HG03521 (cell line): Measurements from ENCODE around the gene CABLES2.
"Not testable (repeated sequence)": the region's sequence is repeated elsewhere in the genome, so short reads cannot be mapped to it uniquely, and the experiment has no call there.

Experiments
- ATAC-seq: cut with Tn5 transposase; IDR thresholded peaks from one replicate; pipeline ENCODE4 v1.9.1; 2021; ENCODE audit warnings: mild to moderate bottlenecking, moderate library complexity; ENCODE audit not compliant: unreplicated experiment

The CABLES2 gene

DNA sequence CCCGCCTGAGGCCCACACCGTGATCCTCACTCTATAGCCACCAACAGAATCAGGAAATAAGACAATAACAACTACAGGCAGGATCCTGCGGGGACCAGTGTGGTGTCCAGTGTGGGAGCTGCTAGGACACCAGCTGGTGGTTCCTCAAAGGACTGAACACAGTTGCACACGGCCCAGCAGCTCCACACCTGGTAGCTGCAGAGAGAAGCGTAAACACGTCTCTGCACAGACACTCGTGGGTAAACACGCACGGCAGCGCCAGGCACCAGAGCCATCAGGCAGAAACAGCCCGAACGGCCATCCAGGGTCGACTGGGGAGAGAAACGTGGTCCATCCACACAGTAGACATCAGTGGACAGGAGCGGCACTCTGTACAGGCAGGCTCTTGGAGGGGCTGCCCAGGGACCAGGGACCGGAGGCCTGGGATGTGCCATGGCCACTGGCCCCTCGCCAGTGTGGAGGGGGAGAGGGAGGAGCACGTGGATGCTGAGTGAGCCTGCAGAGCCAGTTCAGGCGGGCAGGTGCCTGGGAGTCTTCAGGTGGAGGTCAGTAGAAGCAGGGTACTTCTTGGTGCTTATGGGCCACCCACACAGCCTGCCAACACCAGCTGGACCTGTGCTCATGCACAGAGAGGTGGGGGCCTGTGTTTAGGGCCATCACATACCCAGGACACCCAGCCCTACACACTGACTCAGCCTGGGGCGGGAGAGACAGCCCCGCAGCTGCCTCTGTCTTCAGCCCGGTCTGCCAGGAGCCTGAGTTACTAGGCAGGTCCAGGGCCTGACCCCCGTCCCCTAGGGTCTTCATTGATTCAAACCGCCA, 32.5 kb downstream of the CABLES2 start:
- ATAC-seq: no peak

DNA sequence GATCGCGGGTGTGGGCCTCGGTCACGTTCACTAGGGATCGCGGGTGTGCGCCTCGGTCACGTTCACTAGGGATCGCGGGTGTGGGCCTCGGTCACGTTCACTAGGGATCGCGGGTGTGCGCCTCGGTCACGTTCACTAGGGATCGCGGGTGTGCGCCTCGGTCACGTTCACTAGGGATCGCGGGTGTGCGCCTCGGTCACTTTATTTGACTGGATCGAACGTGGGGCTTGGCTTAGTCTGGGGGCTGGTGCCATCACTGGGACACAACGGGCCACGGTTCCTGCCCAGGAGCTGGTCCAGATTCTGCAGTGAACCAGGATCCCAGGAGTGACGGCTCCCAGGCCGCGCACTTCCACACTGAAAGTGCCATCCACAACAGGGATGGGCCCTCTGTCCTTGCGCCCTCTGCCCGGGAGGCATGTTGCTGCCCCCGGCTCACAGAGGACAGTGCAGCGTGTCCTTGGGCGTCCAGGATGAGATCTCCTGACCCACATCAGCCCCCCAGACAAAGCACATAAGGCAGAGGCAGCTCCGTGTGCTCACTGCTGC, 33.4 kb downstream of the CABLES2 start:
- ATAC-seq: not testable (repeated sequence)

DNA sequence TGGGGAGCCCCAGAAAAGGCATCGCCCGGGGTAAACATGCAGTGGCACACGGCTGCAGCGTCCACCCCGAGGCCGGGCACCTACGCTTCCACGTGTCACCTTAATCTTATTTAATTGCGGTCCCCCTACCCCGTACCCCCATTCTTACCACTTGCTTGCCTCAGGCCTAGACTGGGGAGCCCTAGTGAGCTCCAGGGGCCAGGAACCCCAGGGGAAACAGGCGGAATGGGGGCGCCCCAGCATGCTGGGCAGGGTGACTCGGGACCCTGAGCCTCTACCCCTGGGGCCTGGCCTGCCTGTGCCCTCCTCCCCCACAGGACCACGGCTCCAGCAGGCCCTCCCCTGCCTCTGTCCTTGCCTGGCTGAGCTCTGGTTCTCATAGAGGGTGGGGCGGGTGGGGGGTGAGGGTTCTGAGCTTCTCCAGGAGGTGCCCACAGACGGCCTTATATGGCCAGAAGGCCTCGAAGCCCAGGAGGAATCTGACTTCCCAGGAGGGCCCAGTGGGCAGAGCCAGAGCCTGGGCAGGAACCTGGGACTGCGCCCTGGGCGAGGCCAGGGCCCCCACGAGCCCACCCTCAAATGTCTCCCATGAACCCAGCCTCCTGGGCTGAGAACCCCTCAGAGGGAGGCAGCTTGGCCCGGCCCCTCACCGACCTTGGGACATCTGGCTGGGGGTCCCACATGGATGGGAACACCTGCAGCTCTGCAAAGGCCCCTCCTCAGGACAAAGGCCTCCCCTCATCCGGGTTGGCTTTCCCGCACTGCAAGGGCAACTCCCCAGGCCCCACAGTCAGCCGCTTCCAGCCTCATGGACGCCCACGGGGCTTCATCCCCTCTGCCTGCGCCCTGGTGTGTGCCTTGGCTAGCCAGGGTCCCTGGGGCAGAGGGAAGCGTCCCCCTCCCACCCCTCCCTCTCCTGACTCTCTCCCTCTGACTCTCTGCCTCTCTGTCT, 34.8 kb downstream of the CABLES2 start:
- no peak for ATAC-seq

DNA sequence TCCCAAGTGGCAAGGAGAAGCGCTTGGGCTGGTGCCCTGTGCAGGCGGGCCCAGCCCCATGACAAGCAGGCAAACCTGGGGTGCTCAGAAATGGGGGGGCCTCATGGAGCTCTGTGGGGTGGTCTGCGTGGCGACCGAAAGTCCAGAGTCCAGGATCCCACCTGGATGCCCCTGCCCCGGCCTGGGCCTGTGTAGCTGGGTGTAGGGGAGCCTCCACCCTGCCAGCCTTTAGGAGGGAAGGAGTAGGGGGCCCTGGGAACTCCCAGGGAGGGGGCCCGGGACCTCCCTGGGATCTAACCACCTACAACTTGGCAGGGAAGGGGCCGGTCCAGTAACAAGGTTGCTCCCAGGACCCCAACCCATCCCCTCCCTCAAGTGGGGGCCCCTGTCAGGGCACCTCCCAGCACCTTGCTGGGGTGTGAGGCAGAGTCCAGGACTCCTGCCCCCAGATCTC, 35.5 kb downstream of the CABLES2 start:
- ATAC-seq: no peak

DNA sequence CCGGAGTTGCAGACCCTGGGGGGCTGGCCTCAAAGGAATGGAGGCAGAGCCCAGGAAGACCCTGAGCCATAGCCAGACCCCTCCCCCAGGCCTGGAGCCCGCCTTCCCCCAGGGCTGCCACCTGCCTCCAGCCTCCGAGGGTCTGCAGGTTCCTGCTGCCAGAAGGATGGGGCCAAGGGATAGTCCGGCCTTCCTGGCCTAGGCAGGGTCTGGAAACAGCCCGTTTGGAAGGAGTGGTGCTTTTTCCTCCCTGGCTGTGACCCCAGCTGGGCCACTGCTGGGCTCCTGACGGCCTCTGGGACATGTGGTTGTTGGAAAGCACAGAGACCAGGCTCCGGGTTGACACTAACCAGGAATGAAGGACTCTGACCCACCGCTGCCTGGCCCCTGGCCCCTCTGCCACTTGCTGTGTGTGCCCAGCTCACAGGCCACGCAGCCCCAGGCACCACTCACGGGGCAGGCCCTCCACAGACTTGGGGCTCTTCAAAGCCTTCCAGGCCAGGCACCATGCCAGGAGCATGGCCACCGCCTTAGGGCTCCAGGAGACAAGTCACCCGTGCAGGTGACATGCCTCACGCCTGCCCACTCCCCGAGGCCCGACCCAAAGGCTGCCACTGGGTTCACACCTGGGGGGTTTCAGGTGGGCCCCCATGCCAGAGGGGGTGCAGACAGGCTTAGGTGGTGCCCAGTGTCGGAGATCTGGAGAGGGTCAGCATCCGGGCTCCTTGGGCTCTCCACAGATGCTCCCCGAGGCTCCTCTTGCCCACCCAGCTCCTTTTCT, 36.1 kb downstream of the CABLES2 start:
- no peak for ATAC-seq

DNA sequence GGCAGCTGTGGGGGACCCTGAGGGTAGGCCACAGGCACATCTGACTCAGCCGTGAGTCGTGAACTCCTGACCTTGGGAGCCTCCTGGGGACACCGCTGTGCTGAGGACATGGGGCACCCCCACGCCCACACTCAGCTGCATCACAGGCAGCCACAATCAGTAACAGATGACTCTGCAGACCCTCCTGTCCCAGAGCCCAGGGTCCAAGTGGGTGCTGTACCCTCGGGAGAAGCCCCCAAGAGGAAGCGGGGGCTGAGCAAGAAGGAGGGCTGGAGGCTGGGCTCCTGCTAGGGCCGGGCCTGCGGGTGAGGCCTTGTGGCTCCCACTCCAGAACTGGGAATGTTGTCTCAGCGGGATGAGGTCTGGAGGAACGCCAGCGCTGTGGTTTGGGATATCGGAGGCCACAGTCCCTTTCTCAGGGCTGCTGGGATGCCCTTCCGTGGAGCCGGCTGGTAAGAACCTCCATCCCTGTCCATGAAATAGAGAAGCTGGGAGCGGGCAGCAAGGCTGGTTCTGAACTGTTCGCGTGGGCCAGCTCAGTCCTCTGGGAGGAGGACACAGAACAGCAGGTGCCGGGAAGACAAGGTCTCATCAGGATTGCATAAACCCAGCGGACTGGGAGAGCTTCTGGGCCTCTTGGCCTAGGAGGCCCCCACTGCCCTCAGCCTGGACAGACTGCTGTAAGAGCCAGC, 36.8 kb downstream of the CABLES2 start:
- ATAC-seq: no peak

DNA sequence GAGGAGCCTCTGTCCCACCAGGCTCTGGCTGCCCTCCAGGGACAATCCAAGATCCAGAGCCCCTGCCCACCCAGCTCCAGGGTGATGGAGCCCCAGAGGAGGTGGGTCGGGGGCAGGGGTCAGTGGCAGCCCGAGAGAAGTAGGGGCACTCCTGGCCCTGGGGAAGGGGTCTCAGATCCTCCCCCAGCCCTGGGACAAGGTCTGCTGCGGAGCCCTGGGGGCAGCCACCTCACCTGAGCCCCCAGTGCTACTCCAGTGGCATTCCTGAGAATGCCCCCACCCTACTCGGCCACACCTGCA, 37.3 kb downstream of the CABLES2 start:
- ATAC-seq: no peak

DNA sequence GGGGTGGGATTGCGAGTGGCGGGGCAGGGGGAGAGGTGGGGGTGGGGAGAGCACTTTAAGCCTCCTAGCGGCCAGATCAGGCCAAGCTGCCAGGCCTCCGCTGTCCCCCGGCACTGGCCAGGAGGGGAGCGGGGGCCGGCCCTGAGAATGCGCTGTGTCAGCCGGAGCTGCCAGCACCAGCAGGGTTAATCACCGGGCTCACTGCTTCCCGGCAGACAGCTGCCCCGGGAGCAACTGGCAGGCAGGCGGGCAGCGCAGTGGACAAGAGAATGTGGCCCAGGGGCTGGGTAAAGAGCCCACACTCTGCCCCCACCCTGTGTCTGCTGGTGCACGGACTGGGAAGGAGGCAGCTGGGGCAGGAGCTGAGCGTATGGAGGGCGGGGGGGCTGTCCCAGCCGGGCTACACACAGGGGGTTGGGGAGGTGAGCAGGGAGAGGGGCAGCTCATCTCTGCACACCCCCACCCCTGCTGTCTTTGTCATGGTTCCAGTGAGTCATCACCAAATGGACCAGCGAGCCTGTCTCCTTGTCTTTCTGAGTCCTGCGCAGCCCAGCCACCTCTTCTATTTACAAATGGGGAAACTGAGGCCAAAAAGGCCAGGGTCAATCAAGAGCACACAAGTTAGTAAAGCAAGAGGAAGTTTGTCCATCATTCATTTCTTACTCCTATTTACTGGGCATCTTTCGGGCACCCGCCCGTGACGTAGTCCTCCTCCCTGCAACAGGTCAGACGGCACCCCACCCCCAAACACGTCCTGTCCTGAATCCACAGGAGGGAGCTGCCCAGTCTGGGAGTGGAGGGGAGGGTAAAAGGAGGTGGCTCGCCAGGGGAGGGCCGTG, 37.9 kb downstream of the CABLES2 start:
- ATAC-seq: no peak

DNA sequence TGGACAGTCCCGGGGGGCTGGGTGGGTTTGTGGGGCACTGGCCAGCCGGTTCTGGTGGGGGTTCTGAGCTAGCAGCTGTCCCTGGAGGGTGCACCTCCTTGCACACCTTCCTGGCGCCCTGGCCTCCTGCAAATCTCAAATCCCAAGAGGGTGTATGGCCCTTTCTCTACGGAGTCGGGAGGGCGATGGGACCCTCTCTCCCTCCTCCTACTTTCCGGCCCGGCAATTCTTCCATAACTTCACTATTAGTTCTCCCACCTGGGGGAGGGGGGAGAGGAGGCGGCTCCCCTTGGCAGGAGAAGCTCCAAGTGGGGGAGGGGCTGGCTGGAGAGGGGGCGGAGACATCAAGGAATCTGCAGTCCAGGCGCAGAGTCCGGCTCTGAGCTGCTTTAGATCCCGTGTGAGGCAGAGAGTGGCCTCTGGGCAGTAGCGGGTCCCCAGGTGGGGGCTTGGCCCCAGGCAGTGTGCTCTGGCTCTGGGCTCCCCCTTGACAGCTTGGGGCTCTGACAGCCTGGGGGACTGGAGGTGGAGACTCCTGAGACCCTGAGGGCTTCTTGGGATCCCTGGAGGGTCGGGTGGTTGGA, 38.6 kb downstream of the CABLES2 start:
- no peak for ATAC-seq

DNA sequence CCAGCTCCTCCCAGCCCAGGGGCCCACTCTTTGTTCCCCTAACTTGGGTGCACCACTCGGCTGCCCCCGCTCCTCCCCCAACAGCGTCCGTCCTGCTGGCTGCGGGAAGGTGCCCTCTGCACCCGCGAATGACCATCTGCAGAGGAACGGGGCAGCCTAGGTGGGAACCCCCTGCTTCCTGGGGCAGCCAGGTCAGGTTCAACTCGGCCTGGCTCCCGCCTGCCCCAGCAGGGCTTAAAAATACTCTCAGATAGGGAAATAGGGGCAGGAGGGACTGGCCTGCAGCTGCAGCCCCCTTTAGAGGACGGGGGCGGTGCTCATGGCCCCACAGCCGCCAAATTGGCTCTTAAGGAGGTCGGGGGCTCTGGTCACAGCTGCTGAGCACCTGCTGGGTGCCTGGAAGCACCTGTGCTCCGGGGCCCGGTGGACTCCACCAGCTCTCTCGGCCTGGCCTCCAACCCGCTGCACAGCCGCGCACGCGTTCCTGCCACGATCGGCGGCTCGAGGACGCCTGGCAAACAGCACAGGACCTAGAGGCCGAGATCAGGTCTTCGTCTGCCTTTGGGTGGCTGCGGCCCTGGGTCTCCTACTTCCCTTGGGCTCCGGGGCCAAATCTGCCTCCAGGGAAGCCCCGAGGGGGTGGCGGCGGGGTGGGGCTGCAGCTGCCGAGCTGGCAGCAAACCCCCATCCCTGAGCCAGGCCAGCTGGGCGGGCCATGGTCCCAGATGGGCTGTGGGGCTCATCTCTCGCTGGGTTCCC, 39.3 kb downstream of the CABLES2 start:
- no peak for ATAC-seq

DNA sequence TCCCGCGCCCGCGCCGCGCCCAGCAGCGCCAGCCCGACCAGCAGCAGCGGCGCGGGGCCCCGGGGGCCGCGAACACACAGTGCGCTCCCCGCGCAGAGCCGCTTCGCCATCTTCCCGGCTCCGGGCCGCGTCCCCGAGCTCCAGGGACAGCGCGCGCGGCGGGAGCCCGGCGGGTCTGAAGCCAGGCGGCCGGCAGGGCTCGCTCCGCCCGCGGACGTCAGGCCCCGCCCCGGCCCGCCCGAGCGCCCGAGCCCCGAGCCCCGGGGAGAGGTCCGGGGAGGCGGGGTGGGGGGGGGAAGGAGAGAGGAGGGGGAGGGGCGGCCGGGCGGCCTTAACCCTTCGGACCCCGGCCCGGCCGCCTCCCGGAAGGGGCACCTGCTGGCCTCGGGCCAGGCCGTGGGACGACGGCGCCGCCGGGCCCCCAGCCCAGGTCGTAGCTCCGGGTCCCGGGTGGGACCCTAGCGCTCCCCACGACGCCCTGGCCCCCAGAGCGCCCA, 39.9 kb downstream of the CABLES2 start, which contains the start of gene LAMA5:
LAMA5 (minus strand) TSS at position 177 of the 497 bp plus-strand sequence; CDS start at position 110, 67 bp downstream.
- no peak for ATAC-seq

DNA sequence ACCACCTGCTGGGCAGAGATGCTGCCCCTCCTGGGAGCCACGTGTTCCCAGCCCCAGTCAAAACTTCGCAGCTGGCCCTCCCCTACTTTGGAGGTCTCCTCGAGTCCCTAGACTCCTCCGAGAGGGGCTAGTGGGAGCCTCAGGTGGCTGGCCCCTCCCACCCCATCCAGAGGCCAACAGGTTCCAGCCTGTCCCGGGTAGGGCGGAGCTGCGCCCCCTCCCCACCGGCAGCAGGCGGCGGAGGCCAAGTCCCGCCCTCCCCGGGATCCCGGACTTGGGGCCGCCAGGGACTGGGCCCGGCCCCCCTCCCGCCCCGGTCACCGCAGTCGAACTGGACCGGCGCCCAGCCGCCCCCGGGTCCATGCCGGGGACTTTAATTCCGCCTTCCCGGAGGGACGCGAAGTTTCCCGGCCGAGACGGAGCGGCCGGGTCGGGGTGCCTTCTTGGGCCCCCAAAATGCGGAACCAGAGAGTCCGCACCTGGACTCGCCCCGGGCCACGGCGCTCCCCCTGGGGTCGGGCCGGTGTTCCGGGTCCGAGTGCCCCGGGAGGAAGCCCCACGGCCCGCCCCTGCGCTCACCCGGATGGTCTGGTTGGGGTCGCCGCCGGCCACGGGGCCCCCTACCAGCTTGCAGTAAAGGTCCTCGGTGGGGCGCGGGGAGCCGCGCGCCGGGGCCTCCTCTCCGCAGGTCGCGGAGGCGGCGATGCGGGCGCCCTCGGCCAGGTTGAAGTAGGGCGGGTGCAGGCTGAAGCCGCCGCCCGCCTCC, 40.5 kb downstream of the CABLES2 start:
- ATAC-seq: no peak

DNA sequence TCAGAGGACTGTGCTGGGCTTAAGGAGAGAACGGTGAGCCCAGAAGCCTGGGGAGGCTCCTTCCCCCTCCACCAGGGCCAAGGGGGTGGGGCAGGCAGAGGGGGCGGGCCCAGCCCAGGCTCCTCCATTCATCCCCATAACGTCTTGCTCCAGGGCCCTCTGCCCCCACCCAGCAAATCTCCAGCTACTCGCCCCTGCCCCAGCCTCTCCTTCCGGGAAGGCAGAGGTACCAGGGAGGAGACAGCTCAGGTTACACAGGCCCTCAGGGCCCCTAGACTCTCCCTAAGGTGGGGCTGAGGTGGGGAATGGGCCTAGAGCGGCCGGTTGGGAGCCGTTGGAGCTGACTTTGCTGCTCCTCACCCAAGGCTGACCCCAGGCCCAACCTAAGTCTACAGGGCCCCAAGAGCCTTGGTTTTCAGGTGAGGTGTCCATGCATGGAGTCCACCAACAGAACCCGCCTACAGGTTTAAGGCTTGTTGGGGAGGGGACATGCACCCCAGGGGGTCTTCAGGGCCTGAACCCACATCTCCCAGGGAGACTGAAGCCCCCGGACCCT, 41.2 kb downstream of the CABLES2 start:
- ATAC-seq: no peak

DNA sequence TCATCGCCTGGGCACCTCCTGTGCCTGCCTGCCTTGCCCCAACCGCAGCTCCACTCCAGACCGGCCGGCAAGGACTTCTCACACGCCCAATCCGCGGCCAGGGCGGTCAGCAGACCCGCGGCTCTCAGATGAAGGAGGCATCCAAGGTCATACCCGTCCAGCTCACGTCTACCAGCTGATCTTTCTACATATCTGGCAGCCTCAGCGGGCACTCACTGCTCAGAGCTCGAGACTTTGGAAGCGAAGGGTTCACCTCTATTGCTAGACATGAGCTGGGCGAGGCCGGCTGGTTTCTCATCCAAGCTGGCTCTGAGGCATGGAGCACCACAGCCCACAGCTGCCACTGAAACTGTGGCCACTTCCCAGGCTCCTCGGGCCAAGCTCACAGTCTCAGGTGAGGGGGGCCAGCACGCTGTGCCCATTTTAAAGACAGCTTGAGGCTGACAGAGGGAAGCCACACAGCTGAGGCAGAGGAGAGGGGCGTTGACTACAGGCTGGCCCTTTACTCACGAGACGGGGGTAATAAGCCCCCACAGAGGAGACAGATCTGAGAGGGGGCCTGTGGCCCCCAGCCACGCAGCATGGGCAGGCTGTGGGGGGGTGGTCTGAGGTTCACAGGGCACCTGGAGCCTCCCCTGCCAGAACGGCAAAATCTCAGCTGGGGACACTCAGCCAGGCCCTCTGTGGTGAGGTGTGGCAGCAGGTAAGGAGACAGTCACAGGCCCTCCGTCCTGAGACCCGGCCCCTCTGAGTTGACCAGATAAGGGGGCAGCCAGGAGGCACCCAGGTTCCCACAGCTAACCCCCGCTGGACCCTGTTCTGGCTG, 42.0 kb downstream of the CABLES2 start:
- ATAC-seq: no peak

DNA sequence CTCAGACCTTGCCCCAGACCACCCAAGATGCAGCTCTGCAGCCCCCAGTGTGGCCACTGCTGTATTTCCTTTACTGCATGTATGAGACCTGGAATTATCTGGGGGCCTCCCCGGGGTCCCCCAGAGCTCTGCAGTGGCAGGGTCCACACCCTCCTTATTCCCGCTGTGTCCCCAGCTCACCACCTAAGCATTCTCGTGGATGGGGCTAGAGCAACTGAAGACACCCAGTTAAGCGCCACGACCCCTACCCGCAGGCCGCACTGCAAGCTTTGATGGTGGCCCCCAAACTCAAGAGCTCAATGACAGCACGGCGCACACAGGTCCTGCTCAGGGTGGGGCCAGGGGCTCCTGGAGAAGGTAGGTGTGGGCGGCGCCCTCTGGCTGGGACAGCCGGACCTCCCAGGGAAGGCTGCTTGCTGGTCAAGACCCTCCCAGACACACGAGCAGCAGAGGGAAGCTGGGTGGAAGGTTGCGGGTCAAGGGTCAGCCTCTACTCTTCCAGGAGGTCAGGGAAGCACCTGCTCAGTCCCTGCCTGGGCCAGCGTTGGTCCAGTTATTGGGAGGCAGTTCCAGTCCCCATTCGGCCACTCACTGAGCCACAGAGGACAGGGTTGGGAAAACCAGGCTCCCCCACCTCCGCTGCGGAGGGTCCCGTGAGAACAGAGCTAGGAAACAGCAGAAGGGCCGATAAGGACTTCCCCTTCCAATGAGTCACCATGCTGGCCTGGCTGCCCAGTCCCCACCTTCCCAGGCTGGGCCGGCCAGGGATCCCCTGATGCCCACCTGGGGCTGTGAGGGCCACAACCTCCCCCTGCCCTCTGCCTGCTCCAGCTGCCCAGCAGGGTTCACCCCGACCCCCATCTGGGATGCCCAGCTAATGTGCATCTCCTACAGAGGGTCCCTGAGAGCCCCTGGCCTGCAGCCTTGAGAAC, 42.9 kb downstream of the CABLES2 start:
- no peak for ATAC-seq
